Esophagus muscularis mucosa (tissue), 4 donors: Measurements from ENCODE around the gene MEX3C. TPM values are rescaled to one million over a fixed set of nuclear protein-coding genes. Genes with fewer than 3 reads are reported as not detected.

Experiments used
- DNase-seq: peaks from one replicate; pipeline ENCODE4 v3.0.0-alpha.2; 2017; ENCODE audit errors: extremely low spot score
- H3K27ac ChIP-seq, 4 donors: fragments of 200-600 bp; sonication (generic); replicated peaks in 1 of 4; 1 replicate in 3 of 4; 2 replicates in 1 of 4; pipeline ENCODE4 v1.5.1; 2016 to 2019; ENCODE audit warnings: mild to moderate bottlenecking in 1 of 4
- H3K27me3 ChIP-seq, 4 donors: fragments of 200-600 bp; sonication (generic); one replicate each; pipeline versions ENCODE4 v1.5.1 to v1.6.0; 2016 to 2019
- H3K36me3 ChIP-seq, 4 donors: fragments of 200-600 bp; sonication (generic); one replicate each; pipeline ENCODE4 v1.5.1; 2016 to 2019
- H3K4me1 ChIP-seq, 4 donors: fragments of 200-600 bp; sonication (generic); one replicate each; pipeline ENCODE4 v1.5.1; 2016 to 2019
- H3K4me3 ChIP-seq, 4 donors: fragments of 200-600 bp; sonication (generic); 1 replicate in 2 of 4; 2 replicates in 2 of 4; pipeline ENCODE4 v1.5.1; 2016 to 2019; ENCODE audit warnings: mild to moderate bottlenecking in 4 of 4, moderate library complexity in 1 of 4
- H3K9me3 ChIP-seq, 4 donors: fragments of 200-600 bp; sonication (generic); 1 replicate in 3 of 4; 2 replicates in 1 of 4; pipeline ENCODE4 v1.5.1; 2016 to 2019
- EP300 ChIP-seq: sonication (generic); formaldehyde crosslinking; IDR thresholded peaks from one replicate; pipeline ENCODE4 v1.6.1; 2017; ENCODE audit warnings: antibody characterized with exemption
- POLR2A ChIP-seq: fragments of 450-650 bp; IDR thresholded peaks from one replicate; pipeline ENCODE4 v1.6.1; 2017; ENCODE audit warnings: antibody characterized with exemption, moderate library complexity, mild to moderate bottlenecking, low read depth
- POLR2AphosphoS5 ChIP-seq, 2 donors: sonication (generic); formaldehyde crosslinking; IDR thresholded peaks; one replicate each; pipeline ENCODE4 v1.6.1; 2017; ENCODE audit warnings: antibody characterized with exemption in 2 of 2
- WGBS: methylation state at CpG from one replicate; pipeline ENCODE4 v1.1.5; 2018; 5-methylcytosine and 5-hydroxymethylcytosine counted together
- intact Hi-C: fragments of 100-400 bp; cut with DNase I; formaldehyde crosslinking; loops from one replicate; pipeline ENCODE4 v1.15.1; 2023
- total RNA-seq, 4 donors: library from RNA; depleted of rRNA; stranded (reverse); fragments of >200 nt; gene quantifications; one replicate each; pipeline versions ENCODE4 v1.1.0 to v1.2.1, GENCODE V29; 2016
- TF ChIP-seq, protein P1 (sequence below), 3 experiments: fragments of 200-600 bp in 2 of 3; fragments of 450-650 bp in 1 of 3; sonication (generic) in 2 of 3; IDR thresholded peaks; one replicate each; pipeline ENCODE4 v1.5.1; 2017 to 2019; ENCODE audit warnings: antibody characterized with exemption in 3 of 3, mild to moderate bottlenecking in 2 of 3, moderate library complexity in 1 of 3

MEX3C gene
- total RNA-seq, 4 donors from 2014 or later = 22.8 to 38.0 (median 30.3) TPM

DNA sequence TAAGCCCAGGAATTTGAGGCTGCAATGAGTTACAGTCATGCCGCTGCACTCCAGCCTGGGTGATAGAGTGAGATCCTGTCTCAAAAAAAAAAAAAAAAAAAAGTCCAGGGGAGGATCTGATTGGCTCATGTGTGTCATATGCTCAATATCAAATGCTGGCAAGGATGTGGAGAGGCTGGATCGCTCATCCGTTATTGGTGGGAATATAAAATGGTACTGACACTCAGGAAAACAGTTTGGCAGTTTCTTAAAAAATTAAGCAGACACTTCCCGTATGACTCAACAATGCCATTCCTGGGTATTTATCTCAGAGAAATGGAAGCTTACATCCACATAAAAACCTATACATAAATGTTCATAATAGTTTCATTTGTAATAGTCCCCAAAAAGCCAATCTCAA is 68.9 kb downstream of the MEX3C start:
- 70% methylated on average over 4 of the region's 4 CpGs for WGBS
- intact Hi-C loops = no loop called here
- TF ChIP-seq, protein P1, sequence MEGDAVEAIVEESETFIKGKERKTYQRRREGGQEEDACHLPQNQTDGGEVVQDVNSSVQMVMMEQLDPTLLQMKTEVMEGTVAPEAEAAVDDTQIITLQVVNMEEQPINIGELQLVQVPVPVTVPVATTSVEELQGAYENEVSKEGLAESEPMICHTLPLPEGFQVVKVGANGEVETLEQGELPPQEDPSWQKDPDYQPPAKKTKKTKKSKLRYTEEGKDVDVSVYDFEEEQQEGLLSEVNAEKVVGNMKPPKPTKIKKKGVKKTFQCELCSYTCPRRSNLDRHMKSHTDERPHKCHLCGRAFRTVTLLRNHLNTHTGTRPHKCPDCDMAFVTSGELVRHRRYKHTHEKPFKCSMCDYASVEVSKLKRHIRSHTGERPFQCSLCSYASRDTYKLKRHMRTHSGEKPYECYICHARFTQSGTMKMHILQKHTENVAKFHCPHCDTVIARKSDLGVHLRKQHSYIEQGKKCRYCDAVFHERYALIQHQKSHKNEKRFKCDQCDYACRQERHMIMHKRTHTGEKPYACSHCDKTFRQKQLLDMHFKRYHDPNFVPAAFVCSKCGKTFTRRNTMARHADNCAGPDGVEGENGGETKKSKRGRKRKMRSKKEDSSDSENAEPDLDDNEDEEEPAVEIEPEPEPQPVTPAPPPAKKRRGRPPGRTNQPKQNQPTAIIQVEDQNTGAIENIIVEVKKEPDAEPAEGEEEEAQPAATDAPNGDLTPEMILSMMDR (IDR thresholded peaks at IDR 0.05) = no peak
- TF ChIP-seq POLR2A (no peak), POLR2AphosphoS5 (IDR thresholded peaks at IDR 0.05) (no peak), EP300 (no peak)
- no peaks in the 10 kb centered on the region for H3K36me3 ChIP-seq
- no peak for DNase-seq
- no peaks in the 10 kb centered on the region for H3K4me1 ChIP-seq
- H3K27me3 ChIP-seq = no peaks in the 10 kb centered on the region
- H3K4me3 ChIP-seq = no peak overlapping the region
- no peaks in the 10 kb centered on the region for H3K9me3 ChIP-seq
- no peak overlapping the region for H3K27ac ChIP-seq

DNA sequence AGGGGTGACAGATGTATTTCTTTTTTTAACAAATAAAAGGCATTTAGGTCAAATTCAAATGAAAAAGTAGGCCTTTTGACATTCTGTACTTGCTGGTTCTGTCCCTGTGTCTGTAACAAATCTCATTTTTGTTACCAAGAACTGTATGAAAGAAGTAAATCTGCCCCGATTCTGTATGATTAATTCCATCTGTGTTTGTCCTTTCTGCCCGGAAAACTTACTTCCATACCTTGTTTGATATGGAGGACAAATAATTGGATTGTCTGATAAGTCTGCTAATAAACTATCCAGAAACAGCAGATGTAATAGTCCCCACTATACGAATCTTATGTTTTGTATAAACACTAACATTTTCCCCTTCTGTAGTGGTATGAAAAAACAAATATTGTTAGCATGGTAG is 69.8 kb downstream of the MEX3C start:
- TF ChIP-seq, protein P1 (IDR thresholded peaks at IDR 0.05) = no peak
- TF ChIP-seq POLR2AphosphoS5 (IDR thresholded peaks at IDR 0.05) (no peak), EP300 (no peak), POLR2A (no peak)
- 73% methylated on average over 3 of the region's 3 CpGs for WGBS
- intact Hi-C loops = no loop called here

DNA sequence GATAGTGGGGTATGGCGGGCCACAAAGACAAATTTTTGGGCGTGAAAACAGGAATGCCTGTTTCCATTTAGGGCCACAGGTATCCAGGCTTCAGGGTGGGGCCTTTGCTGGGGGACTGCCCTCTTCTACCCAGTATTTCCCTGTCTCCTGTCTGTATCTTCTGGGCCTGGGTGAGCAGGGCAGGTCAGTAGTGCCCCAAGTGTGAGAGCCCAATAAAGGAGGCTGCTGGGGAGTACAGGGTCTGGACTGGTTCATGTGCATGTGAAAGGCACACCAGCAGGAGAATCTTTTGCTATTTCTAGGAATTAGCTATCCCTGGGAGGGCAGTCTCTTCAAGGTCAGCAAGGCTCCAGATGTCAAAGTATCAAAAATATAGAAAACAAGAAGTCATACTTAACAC is 71.5 kb downstream of the MEX3C start:
- TF ChIP-seq POLR2AphosphoS5 (IDR thresholded peaks at IDR 0.05) = no peak
- TF ChIP-seq, protein P1 (IDR thresholded peaks at IDR 0.05) = no peak
- no peak for TF ChIP-seq EP300
- no peak for TF ChIP-seq POLR2A
- peak; percentile 53 for DNase-seq
- H3K4me3 ChIP-seq = no peak overlapping the region
- no peaks in the 10 kb centered on the region for H3K9me3 ChIP-seq
- no peaks in the 10 kb centered on the region for H3K36me3 ChIP-seq
- 95% methylated on average over 2 of the region's 2 CpGs for WGBS
- intact Hi-C loops = no loop called here
- H3K4me1 ChIP-seq = no peaks in the 10 kb centered on the region
- H3K27me3 ChIP-seq = no peaks in the 10 kb centered on the region
- no peak overlapping the region for H3K27ac ChIP-seq

More for the DNA sequence above, 69.8 kb downstream of the MEX3C start:
- Histone ChIP-seq H3K27ac (no peak overlapping the region), H3K4me1 (no peaks in the 10 kb centered on the region), H3K9me3 (no peaks in the 10 kb centered on the region), H3K4me3 (no peak overlapping the region), H3K27me3 (no peaks in the 10 kb centered on the region), H3K36me3 (no peaks in the 10 kb centered on the region)
- no peak for DNase-seq

Other genes with a start within 250 kb of the MEX3C start
- 1 to 10 TPM; 3.7 to 7.9 (median 4.0) TPM for gene ELAC1, start 229.6 kb downstream of the MEX3C start, total RNA-seq
- 100 to 1,000 TPM; 113 to 168 (median 130) TPM for gene SMAD4, start 167.5 kb downstream of the MEX3C start, total RNA-seq